Mesothelial cell of epicardium (in vitro differentiated cells): ENCODE results near the gene MRPS33. TPM values are rescaled to one million over a fixed set of nuclear protein-coding genes. Genes with fewer than 3 reads are reported as not detected.

Experiments used
- DNase-seq, 2 experiments: peaks; one replicate each; pipeline ENCODE4 v3.0.0; 2021; ENCODE audit warnings: low spot score in 2 of 2; ENCODE audit not compliant: unreplicated experiment in 2 of 2
- H3K27ac Mint-ChIP-seq: 2 replicates; pipeline ENCODE4 v1.8.0; 2021; ENCODE audit warnings: mixed read lengths
- H3K27me3 Mint-ChIP-seq: 2 replicates; pipeline ENCODE4 v1.8.0; 2021; ENCODE audit warnings: low read depth, mixed read lengths
- H3K36me3 Mint-ChIP-seq: 2 replicates; pipeline ENCODE4 v1.8.0; 2021; ENCODE audit warnings: mixed read lengths
- H3K4me1 Mint-ChIP-seq: 2 replicates; pipeline ENCODE4 v1.8.0; 2021; ENCODE audit warnings: mixed read lengths
- H3K4me3 Mint-ChIP-seq: 2 replicates; pipeline ENCODE4 v1.8.0; 2021; ENCODE audit warnings: mild to moderate bottlenecking, moderate library complexity, mixed read lengths
- H3K9me3 Mint-ChIP-seq: 2 replicates; pipeline ENCODE4 v1.8.0; 2021; ENCODE audit warnings: mixed read lengths
- CTCF ChIP-seq: fragments of 200-600 bp; sonication (generic); IDR thresholded peaks from one replicate; pipeline ENCODE4 v1.5.0; 2021; ENCODE audit warnings: antibody characterized with exemption; ENCODE audit not compliant: unreplicated experiment
- total RNA-seq: library from RNA; stranded (reverse); gene quantifications from 3 replicates; pipeline ENCODE4 v1.2.1, GENCODE V29; 2021

Gene MRPS33
- total RNA-seq, 1 donor from 2014 or later: 41.5 TPM

- Mint-ChIP-seq H3K4me3 (no peak overlapping the region), H3K36me3 (no peaks in the 10 kb centered on the region), H3K9me3 (no peaks in the 10 kb centered on the region), H3K4me1 (peaks cover 6% of the 10 kb centered on the region), H3K27me3 (peaks cover 6% of the 10 kb centered on the region), H3K27ac (no peak overlapping the region)
- DNase-seq: no peak
- TF ChIP-seq CTCF: no peak
These were observed 37.0 kb downstream of the MRPS33 start for GRCh38 chr7:140977741-140978140.

GRCh38 chr7:140972876-140973829 lies 41.6 kb downstream of the MRPS33 start:
- Mint-ChIP-seq H3K27me3 (no peaks in the 10 kb centered on the region), H3K4me3 (no peak overlapping the region), H3K4me1 (peaks cover 6% of the 10 kb centered on the region), H3K9me3 (no peaks in the 10 kb centered on the region), H3K36me3 (no peaks in the 10 kb centered on the region), H3K27ac (no peak overlapping the region)
- no peak for TF ChIP-seq CTCF
- no peak for DNase-seq

GRCh38 chr7:140972344-140972743 lies 42.4 kb downstream of the MRPS33 start:
- TF ChIP-seq CTCF: no peak
- H3K27ac Mint-ChIP-seq: no peak overlapping the region

GRCh38 chr7:140967438-140967837 lies 47.3 kb downstream of the MRPS33 start:
- no peak for DNase-seq
- peaks cover under 1% of the 10 kb centered on the region for H3K9me3 Mint-ChIP-seq
- no peaks in the 10 kb centered on the region for H3K4me1 Mint-ChIP-seq
- no peak overlapping the region for H3K27ac Mint-ChIP-seq
- TF ChIP-seq CTCF: no peak
- no peak overlapping the region for H3K4me3 Mint-ChIP-seq
- H3K27me3 Mint-ChIP-seq: no peaks in the 10 kb centered on the region
- H3K36me3 Mint-ChIP-seq: no peaks in the 10 kb centered on the region

More at GRCh38 chr7:140972344-140972743, 42.4 kb downstream of the MRPS33 start:
- H3K4me1 Mint-ChIP-seq: peaks cover under 1% of the 10 kb centered on the region
- DNase-seq: no peak
- H3K36me3 Mint-ChIP-seq: no peaks in the 10 kb centered on the region
- H3K4me3 Mint-ChIP-seq: no peak overlapping the region
- H3K9me3 Mint-ChIP-seq: no peaks in the 10 kb centered on the region
- H3K27me3 Mint-ChIP-seq: no peaks in the 10 kb centered on the region

- Mint-ChIP-seq H3K27me3 (no peaks in the 10 kb centered on the region), H3K27ac (no peak overlapping the region), H3K36me3 (no peaks in the 10 kb centered on the region), H3K4me3 (no peak overlapping the region), H3K4me1 (no peaks in the 10 kb centered on the region), H3K9me3 (peaks cover 4% of the 10 kb centered on the region)
- no peak for TF ChIP-seq CTCF
- DNase-seq: no peak
These were observed 48.1 kb downstream of the MRPS33 start for GRCh38 chr7:140966561-140967233.
